Stimulated activated naive B cell treated with anti-CD40 and anti-IgM and Interleukin-4, amounts not matched to agents 10 μg/mL and 1 μg/mL and 100 μg/mL, for 72 hours (primary cell): ENCODE data around the gene ZNF747.
"Not testable (repeated sequence)": the region's sequence is repeated elsewhere in the genome, so short reads cannot be mapped to it uniquely, and the experiment has no call there.

Experiments used
- ATAC-seq, 2 donors: fragments of 150-1000 bp; cut with Tn5 transposase; replicated peaks; 2 replicates each; pipeline ENCODE4 v1.10.0; 2021; ENCODE audit warnings: moderate library complexity in 1 of 2
- DNase-seq: peaks from one replicate; pipeline ENCODE4 v3.0.0; 2021
- H3K27ac Mint-ChIP-seq: one replicate; pipeline ENCODE4 v1.8.0; 2022; ENCODE audit warnings: mild to moderate bottlenecking, mixed read lengths
- H3K27me3 Mint-ChIP-seq, 2 donors: one replicate each; pipeline ENCODE4 v1.8.0; 2022; ENCODE audit warnings: mixed read lengths in 2 of 2
- H3K36me3 Mint-ChIP-seq, 2 donors: one replicate each; pipeline ENCODE4 v1.8.0; 2022; ENCODE audit warnings: mixed read lengths in 2 of 2, mild to moderate bottlenecking in 1 of 2
- H3K4me1 Mint-ChIP-seq, 2 donors: one replicate each; pipeline ENCODE4 v1.8.0; 2022; ENCODE audit warnings: mixed read lengths in 2 of 2, mild to moderate bottlenecking in 1 of 2
- H3K4me3 Mint-ChIP-seq, 2 donors: one replicate each; pipeline ENCODE4 v1.8.0; 2022; ENCODE audit warnings: mild to moderate bottlenecking in 2 of 2, mixed read lengths in 2 of 2, moderate library complexity in 1 of 2
- H3K9me3 Mint-ChIP-seq, 2 donors: one replicate each; pipeline ENCODE4 v1.8.0; 2022; ENCODE audit warnings: mixed read lengths in 2 of 2, mild to moderate bottlenecking in 1 of 2

ZNF747 gene

DNA sequence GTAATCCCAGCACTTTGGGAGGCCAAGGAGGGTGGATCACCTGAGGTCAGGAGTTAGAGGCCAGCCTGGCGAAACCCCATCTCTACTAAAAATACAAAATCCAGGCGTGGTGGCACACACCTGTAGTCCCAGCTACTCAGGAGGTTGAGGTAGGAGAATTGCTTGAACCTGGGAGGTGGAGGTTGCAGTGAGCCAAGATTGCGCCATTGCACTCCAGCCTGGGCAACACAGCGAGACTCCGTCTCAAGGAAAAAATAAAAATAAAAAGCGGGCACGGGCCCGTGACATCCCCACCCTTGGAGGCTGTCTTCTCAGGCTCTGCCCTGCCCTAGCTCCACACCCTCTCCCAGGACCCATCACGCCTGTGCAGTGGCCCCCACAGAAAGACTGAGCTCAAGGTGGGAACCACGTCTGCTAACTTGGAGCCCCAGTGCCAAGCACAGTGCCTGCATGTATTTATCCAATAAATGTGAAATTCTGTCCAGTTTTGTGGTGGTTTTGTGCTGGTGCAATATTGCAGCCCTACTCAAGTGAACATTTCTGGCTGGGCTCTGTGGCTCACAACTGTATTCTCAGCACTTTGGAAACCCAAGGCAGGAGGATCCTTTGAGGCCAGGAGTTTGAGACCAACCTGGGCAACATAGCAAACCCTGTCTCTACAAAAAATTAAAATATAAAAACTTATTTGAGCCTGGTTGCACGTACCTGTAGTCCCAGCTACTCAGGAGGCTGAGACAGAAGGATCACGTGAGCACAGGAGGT is 11.8 kb downstream of the ZNF747 start:
- H3K27me3 Mint-ChIP-seq, DNase-seq, H3K4me3 Mint-ChIP-seq, ATAC-seq, H3K9me3 Mint-ChIP-seq: not testable (repeated sequence)
- Mint-ChIP-seq H3K27ac (peak overlapping the region; percentile 42), H3K36me3 (peaks cover 35 to 36% of the 10 kb centered on the region in 2 donors), H3K4me1 (peaks cover 21 to 36% of the 10 kb centered on the region in 2 donors)

DNA sequence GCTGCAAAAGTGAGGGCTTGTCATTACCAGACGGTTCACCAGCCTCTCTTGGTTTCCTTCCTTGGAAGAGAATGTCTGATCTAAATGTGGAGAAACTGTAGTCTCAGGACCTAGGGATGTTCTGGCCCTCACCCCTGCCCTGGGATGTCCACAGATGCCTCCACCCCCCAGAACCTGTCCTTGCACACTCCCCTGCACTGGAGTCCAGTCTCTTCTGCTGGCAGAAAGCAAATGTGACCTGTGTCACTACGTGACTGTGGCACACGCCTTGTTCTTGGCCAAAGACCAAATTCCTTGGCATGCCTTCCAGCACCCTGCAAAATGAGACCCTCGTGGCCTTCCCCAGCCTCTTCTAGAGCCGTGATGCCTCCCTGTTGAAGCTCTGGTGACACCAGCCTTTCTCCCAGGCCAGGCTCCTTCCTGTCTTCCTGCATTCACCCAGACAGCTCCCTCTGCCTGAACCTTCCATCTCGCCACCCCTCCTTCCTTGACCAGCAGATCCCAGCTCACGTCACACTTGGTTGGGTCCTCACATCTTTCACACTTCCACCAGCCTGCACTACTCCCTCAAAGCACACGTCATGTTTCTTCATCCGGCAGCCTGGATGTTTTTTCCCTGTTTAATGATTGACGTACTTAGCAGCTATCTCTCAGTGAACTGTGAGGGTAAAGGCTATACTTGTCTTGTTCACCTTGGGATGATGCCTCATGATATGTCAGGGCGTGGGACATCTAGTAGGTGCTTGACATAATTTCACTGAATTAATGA is 12.6 kb downstream of the ZNF747 start:
- Mint-ChIP-seq H3K27ac (peak overlapping the region; percentile 37), H3K9me3 (no peaks in the 10 kb centered on the region), H3K27me3 (no peaks in the 10 kb centered on the region), H3K36me3 (peaks cover 43 to 44% of the 10 kb centered on the region in 2 donors), H3K4me1 (peaks cover 16 to 29% of the 10 kb centered on the region in 2 donors), H3K4me3 (peak overlapping the region in 1 of 2 donors; percentile 3)
- DNase-seq (no peak), ATAC-seq (no peak)

DNA sequence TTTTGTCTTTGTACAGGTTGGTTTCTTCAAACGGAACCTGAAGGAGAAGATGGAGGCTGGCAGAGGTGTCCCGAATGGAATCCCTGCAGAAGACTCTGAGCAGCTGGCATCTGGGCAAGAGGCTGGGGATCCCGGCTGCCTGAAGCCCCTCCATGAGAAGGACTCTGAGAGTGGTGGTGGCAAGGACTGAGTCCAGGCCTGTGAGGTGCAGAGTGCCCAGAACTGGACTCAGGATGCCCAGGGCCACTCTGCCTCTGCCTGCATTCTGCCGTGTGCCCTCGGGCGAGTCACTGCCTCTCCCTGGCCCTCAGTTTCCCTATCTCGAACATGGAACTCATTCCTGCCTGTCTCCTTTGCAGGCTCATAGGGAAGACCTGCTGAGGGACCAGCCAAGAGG is 13.2 kb downstream of the ZNF747 start:
- no peaks in the 10 kb centered on the region for H3K27me3 Mint-ChIP-seq
- no peak overlapping the region for H3K4me3 Mint-ChIP-seq
- H3K4me1 Mint-ChIP-seq: peaks cover 18 to 29% of the 10 kb centered on the region in 2 donors
- H3K9me3 Mint-ChIP-seq: no peaks in the 10 kb centered on the region
- H3K27ac Mint-ChIP-seq: peak overlapping the region; percentile 37
- peaks cover 49 to 50% of the 10 kb centered on the region in 2 donors for H3K36me3 Mint-ChIP-seq
- ATAC-seq: no peak
- DNase-seq: no peak

DNA sequence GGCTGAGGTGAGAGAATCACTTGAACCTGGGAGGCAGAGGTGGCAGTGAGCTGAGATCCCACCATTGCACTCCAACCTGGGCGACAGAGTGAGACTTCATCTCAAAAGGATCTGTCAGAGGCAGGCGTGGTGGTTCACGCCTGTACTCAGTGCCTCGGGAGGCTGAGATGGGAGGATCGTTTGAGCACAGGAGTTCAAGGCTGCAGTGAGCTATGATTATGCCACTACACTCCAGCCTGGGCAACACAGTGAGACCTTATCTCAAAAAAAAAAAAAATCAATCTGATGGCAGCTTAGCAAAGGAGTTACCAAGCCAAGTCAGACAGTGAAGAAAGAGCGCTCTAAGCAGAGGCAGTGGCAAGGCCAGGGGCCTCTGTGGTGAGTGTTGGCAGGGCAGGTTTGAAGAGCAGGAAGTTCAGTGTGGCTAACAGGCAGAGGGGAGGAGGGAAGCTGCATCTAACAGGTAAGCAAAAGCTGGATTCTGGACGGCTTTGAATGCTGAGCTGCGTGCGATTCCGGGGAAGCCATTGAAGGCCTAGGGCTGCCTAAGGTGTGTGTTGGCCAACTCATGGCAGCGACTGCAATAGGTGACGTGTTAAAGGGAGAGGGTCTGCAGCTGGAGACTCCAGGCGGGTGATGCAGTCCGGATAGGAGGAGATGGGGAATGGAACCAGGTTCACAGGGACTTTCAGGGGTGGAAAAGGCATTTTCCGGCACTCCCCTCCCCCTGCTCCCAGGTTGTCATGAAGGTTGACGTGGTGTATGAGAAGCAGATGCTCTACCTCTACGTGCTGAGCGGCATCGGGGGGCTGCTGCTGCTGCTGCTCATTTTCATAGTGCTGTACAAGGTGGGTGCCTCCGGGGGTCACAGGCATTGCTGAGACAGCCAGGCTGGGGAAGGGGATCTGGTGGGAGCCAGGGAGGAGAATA is 15.3 kb downstream of the ZNF747 start:
- Mint-ChIP-seq H3K27me3 (no peaks in the 10 kb centered on the region), H3K36me3 (peaks cover 62 to 65% of the 10 kb centered on the region in 2 donors), H3K4me3 (peak overlapping the region in 1 of 2 donors; percentile 23), H3K27ac (peak overlapping the region; percentile 68), H3K4me1 (peaks cover 10 to 11% of the 10 kb centered on the region in 2 donors), H3K9me3 (no peaks in the 10 kb centered on the region)
- DNase-seq (no peak), ATAC-seq (no peak)

DNA sequence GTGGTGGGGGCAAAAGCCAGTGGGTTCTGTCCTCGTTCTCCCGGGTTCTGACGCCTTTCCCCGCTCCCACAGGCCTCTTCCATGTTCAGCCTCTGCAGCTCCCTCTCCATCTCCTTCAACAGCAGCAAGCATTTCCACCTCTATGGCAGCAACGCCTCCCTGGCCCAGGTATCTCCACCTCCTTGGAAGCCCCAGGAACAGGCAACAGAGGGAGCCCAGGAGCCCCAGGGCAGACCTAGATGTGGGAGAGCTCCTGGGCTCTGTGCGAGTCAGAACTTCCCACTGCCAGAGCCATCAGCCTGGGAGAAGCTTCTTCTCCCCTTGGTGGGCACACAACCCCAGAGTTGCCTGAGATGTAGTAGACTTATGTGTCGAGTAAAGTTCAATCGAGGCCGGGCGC is 16.1 kb downstream of the ZNF747 start:
- no peak for DNase-seq
- Mint-ChIP-seq H3K4me1 (peaks cover 4 to 8% of the 10 kb centered on the region in 2 donors), H3K27ac (peak overlapping the region; percentile 68), H3K36me3 (peaks cover 64 to 68% of the 10 kb centered on the region in 2 donors), H3K4me3 (no peak overlapping the region), H3K9me3 (no peaks in the 10 kb centered on the region), H3K27me3 (no peaks in the 10 kb centered on the region)
- no peak for ATAC-seq

DNA sequence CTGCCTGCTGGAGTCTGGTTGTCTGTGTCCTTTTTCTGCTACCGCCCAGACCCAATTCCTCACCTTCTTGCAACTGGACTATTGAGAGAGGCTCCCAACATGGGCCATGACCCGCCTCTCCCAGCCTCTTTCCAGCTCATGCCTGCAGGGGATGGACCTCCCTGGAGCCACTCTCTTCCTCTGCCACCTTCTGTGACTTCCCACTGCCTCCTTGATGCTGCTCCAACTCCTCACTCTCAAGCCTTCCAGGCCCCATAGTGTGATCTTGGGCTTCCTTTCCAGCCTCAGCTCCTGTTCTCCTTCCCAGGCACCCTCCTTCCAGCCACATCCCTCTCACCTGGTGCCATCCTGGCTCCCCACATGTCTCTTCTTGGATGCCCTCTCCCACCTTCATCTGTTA is 19.4 kb downstream of the ZNF747 start:
- DNase-seq: no peak
- ATAC-seq: no peak
- H3K36me3 Mint-ChIP-seq: peaks cover 75 to 79% of the 10 kb centered on the region in 2 donors
- H3K4me1 Mint-ChIP-seq: peaks cover 3 to 4% of the 10 kb centered on the region in 2 donors
- H3K27ac Mint-ChIP-seq: peak overlapping the region; percentile 56
- H3K4me3 Mint-ChIP-seq: no peak overlapping the region
- no peaks in the 10 kb centered on the region for H3K27me3 Mint-ChIP-seq
- no peaks in the 10 kb centered on the region for H3K9me3 Mint-ChIP-seq

DNA sequence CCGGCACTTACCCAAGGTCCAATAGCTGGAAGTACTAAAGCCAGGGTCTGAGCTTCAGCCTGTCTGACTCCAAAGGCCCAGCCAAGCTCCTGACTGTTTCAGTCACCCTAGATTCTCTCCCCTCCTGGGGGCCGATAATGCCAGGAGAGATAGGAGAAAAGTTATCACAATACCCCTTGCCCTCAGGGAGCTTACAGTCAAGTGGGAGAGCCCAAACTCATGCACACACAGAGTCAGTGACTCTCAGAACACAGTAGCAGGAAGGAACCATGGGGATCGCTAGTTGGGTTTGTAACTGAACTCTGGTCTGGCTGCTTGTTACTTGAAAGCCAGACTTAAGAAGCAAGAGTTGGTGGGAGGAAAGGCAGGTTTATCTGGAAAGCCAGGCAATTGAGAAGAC is 23.1 kb downstream of the ZNF747 start:
- ATAC-seq: no peak
- Mint-ChIP-seq H3K27me3 (no peaks in the 10 kb centered on the region), H3K4me3 (peak overlapping the region in 1 of 2 donors; percentile 33), H3K4me1 (peaks cover 0 to 1% of the 10 kb centered on the region in 2 donors), H3K27ac (peak overlapping the region; percentile 15), H3K36me3 (peaks cover 57 to 61% of the 10 kb centered on the region in 2 donors), H3K9me3 (no peaks in the 10 kb centered on the region)
- no peak for DNase-seq

DNA sequence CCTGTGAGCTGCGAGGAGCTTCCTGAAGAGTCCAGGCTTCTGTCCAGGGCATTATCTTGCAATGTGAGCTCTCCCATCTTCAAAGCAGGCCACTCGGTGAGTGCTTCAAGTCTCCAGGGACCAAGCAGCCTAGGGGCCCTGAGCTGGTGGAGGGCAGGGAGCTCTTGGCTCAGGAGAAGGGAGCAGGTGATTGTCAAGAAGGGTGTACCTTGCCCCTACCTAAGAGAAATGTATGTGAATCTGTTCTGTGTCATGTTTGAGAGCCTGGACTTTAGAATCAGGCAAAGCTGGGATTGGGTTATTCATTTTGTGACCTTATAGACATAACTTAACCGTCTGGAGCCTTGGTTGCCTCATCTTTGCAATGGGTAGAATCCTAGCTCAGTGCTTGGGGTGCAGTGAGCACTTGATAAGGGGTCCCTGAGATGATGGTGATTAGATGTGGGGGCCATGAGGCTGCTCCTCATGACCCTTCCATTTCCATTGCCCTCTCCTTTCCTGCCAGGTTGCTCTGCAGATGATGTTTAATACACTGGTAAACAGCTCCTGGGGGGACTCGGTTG is 24.2 kb downstream of the ZNF747 start:
- Mint-ChIP-seq H3K27ac (peak overlapping the region; percentile 84), H3K4me1 (no peaks in the 10 kb centered on the region), H3K27me3 (no peaks in the 10 kb centered on the region), H3K4me3 (no peak overlapping the region), H3K36me3 (peaks cover 54 to 55% of the 10 kb centered on the region in 2 donors), H3K9me3 (no peaks in the 10 kb centered on the region)
- no peak for ATAC-seq
- no peak for DNase-seq

DNA sequence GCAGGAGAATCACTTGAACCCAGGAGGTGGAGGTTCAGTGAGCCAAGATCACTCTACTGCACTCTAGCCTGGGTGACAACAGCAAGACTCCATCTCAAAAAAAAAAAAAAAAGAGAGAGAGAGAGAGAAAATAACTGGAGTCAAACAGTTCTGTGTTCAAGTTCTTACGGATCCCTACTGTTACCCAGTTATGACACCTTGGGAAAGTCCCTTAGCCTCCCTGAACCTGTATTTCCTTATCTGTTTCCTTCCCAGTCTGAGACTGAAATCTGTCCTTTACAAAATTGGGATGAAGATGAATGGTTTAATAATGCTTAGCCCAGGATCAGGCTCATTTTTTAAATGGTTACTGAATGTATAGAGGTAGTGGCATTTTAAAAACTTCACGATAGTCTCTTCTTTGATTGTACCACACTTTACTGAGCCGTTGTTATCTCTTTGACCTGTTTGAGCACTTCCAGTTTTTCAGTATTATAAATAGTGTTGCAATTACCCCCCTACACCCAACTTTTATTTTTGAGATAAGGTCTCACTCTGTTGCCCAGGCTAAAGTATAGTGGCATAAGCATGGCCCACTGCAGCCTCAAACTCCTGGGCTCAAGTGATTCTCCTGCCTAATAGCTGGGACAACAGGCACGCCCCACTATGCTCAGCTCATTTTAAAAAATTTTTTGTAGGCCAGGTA is 25.4 kb downstream of the ZNF747 start:
- no peak for DNase-seq
- Mint-ChIP-seq H3K36me3 (peaks cover 51 to 52% of the 10 kb centered on the region in 2 donors), H3K27me3 (no peaks in the 10 kb centered on the region), H3K4me3 (no peak overlapping the region), H3K9me3 (no peaks in the 10 kb centered on the region), H3K27ac (peak overlapping the region; percentile 59), H3K4me1 (no peaks in the 10 kb centered on the region)
- no peak for ATAC-seq

DNA sequence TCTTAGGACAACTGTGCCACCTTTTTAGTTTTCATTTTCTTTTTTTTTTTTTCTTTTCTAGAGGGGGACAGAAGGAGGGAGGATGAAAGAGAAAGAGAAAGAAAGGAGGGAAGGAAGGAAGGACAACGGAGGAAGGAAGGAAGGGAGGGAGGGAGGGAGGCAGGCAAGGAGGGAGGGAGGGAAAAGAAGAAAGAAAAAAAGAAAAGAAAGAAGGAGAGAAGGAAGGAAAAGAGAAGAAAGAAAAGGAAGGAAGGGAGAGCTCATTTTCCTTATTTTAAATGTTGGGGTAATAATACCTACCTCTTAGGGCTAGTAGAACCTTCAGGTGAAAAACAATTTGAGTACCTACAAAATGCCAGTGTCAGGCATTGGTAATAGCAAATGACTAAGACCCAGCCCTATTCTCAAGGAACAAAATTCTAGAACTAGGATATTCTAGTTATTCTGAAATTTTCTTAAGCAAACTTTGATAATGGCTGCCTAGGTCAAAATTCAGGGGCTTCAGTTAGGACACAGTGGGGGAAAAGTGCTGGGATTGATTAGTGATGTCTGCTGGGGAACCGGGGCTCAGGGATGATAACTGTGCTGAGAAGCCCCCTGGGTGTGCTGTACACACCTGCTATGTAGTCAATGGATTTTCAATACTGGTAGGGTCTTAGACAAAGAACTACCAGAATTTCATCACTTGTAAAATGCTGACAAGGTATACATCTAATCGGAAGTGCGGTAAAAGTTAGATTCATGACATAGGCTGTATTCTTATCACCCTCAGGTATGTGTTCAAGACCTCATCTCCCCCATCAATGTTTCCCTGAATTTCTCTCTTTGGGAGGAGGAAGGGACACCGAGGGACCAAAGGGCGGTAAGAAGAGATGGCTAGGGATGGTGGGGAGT is 31.0 kb downstream of the ZNF747 start:
- no peak overlapping the region for H3K4me3 Mint-ChIP-seq
- peak overlapping the region; percentile 48 for H3K27ac Mint-ChIP-seq
- H3K27me3 Mint-ChIP-seq: no peaks in the 10 kb centered on the region
- DNase-seq: no peak
- no peaks in the 10 kb centered on the region for H3K9me3 Mint-ChIP-seq
- H3K36me3 Mint-ChIP-seq: peaks cover 37 to 41% of the 10 kb centered on the region in 2 donors
- ATAC-seq: no peak
- H3K4me1 Mint-ChIP-seq: peaks cover 0 to 4% of the 10 kb centered on the region in 2 donors

DNA sequence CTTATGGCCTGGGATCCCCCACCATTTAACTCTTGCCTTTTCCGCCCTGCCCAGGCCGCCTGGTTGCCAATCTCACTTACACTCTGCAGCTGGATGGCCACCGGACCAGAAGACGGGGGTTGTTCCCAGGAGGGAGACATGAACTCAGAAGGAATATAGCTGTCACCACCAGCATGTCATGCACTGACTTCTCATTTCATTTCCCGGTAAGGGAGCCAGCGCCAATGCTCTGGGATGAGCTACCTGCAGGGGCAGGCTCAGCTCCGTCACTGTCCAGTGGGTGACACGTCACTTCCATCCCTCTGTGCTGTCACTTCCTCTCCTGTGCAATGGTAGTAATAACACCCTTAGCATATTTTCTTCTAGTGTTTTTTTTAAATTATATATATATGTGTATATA is 35.4 kb downstream of the ZNF747 start:
- no peak for ATAC-seq
- Mint-ChIP-seq H3K9me3 (no peaks in the 10 kb centered on the region), H3K4me1 (peaks cover 6 to 8% of the 10 kb centered on the region in 2 donors), H3K4me3 (no peak overlapping the region), H3K36me3 (peaks cover 39 to 44% of the 10 kb centered on the region in 2 donors), H3K27me3 (no peaks in the 10 kb centered on the region), H3K27ac (no peak overlapping the region)
- DNase-seq: no peak

DNA sequence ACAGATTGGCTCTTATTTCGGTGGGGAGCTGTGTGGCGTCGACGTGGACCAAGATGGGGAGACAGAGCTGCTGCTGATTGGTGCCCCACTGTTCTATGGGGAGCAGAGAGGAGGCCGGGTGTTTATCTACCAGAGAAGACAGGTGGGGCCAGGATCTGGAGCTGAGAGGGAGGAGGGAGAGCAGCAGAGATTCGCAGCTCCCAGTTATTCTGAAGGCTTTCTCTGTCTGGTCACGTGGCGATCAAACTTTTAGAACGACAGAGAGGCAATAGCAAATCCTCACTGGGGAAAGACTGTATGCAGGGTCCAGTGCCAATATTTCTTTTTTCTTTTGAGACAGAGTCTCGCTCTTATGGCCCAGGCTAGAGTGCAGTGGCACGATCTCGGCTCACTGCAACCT is 39.9 kb downstream of the ZNF747 start:
- peaks cover 49 to 55% of the 10 kb centered on the region in 2 donors for H3K36me3 Mint-ChIP-seq

More for the DNA sequence above, 39.9 kb downstream of the ZNF747 start:
- H3K27ac Mint-ChIP-seq: no peak overlapping the region
- no peaks in the 10 kb centered on the region for H3K27me3 Mint-ChIP-seq
- H3K4me3 Mint-ChIP-seq: no peak overlapping the region
- ATAC-seq (no peak), DNase-seq (no peak)
- peaks cover 9 to 11% of the 10 kb centered on the region in 2 donors for H3K4me1 Mint-ChIP-seq
- no peaks in the 10 kb centered on the region for H3K9me3 Mint-ChIP-seq
